Measurements from ENCODE around the gene DPY19L3.

DPY19L3 gene, protein sequence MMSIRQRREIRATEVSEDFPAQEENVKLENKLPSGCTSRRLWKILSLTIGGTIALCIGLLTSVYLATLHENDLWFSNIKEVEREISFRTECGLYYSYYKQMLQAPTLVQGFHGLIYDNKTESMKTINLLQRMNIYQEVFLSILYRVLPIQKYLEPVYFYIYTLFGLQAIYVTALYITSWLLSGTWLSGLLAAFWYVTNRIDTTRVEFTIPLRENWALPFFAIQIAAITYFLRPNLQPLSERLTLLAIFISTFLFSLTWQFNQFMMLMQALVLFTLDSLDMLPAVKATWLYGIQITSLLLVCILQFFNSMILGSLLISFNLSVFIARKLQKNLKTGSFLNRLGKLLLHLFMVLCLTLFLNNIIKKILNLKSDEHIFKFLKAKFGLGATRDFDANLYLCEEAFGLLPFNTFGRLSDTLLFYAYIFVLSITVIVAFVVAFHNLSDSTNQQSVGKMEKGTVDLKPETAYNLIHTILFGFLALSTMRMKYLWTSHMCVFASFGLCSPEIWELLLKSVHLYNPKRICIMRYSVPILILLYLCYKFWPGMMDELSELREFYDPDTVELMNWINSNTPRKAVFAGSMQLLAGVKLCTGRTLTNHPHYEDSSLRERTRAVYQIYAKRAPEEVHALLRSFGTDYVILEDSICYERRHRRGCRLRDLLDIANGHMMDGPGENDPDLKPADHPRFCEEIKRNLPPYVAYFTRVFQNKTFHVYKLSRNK

GRCh38 chr19:32405431-32406160, at the start of gene DPY19L3:
Gene DPY19L3 (plus strand): TSS chr19:32405770. CDS start chr19:32408254, 2,484 bp downstream.
- H3K9ac ChIP-seq (ENCODE audit: low read length), result peak within 1 kb of the TSS; percentile 91
- H3K36me3 ChIP-seq (ENCODE audit: control insufficient read depth, low read depth, low read length), result peaks cover 26% of the 10 kb centered on the region
- H3K4me1 ChIP-seq (ENCODE audit: control insufficient read depth, low read depth, low read length), result peaks cover 16% of the 10 kb centered on the region
- H3K9me3 ChIP-seq (ENCODE audit: control insufficient read depth, low read depth, low read length), result no peaks in the 10 kb centered on the region
- H3K27me3 ChIP-seq (ENCODE audit: control insufficient read depth, insufficient read depth, low read length), result no peaks in the 10 kb centered on the region
- H3K27ac ChIP-seq (ENCODE audit: low read length), result peak within 1 kb of the TSS; percentile 79
- H3K4me3 ChIP-seq (ENCODE audit: low read length), result peak within 1 kb of the TSS; percentile 82

GRCh38 chr19:32357720-32358119, 47.9 kb upstream of the DPY19L3 start:
- Histone ChIP-seq H3K36me3 (ENCODE audit: control insufficient read depth, low read depth, low read length) (peaks cover 92% of the 10 kb centered on the region), H3K4me1 (ENCODE audit: control insufficient read depth, low read depth, low read length) (no peaks in the 10 kb centered on the region), H3K4me3 (ENCODE audit: low read length) (no peak overlapping the region), H3K9me3 (ENCODE audit: control insufficient read depth, low read depth, low read length) (no peaks in the 10 kb centered on the region), H3K27ac (ENCODE audit: low read length) (no peak overlapping the region), H3K27me3 (ENCODE audit: control insufficient read depth, insufficient read depth, low read length) (no peaks in the 10 kb centered on the region), H3K9ac (ENCODE audit: low read length) (no peak overlapping the region)

DNA sequence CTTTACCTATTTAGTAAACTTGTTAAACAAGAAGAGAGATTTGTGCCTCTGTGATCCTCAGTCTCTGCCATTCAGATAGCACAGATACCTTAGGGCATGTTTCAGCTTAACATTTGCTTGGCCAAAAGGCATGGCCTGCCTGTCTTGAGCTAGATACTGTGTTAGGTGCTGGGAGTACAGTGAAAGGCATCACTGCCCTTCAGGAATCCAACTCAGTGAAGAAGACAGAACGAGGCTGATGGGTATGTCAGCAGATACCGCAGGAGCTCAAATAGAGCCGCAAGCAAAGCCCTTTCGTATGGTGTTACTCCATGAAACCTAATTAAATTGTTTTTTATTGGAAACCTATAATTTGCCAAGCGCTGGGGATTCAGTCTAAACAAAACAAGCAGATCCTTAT, 47.2 kb upstream of the DPY19L3 start:
- Histone ChIP-seq H3K27ac (ENCODE audit: low read length) (no peak overlapping the region), H3K4me1 (ENCODE audit: control insufficient read depth, low read depth, low read length) (no peaks in the 10 kb centered on the region), H3K27me3 (ENCODE audit: control insufficient read depth, insufficient read depth, low read length) (no peaks in the 10 kb centered on the region), H3K9me3 (ENCODE audit: control insufficient read depth, low read depth, low read length) (no peaks in the 10 kb centered on the region), H3K4me3 (ENCODE audit: low read length) (no peak overlapping the region), H3K9ac (ENCODE audit: low read length) (no peak overlapping the region), H3K36me3 (ENCODE audit: control insufficient read depth, low read depth, low read length) (peaks cover 92% of the 10 kb centered on the region)

DNA sequence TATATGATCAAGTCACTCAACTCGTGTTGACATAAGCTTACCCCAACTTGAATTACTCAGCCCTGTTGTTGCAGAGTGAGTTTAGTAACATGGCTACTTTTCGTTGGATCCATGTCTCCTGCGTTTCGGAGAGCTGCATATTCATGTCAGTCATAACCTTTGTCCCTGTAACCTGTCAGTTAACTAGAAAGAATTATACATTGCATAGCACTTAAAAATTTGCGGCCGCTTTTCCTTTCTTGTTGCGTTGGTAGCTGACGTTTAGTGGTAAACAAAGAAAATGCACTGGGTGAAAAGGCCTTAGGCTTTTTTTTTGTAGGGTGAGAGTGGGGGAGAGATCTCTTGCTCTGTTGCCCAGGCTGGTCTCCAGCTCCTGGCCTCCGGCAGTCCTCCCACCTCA, 46.0 kb upstream of the DPY19L3 start:
- H3K9me3 ChIP-seq (ENCODE audit: control insufficient read depth, low read depth, low read length), result no peaks in the 10 kb centered on the region
- H3K4me1 ChIP-seq (ENCODE audit: control insufficient read depth, low read depth, low read length), result no peaks in the 10 kb centered on the region
- H3K9ac ChIP-seq (ENCODE audit: low read length), result no peak overlapping the region
- H3K27ac ChIP-seq (ENCODE audit: low read length), result no peak overlapping the region
- H3K36me3 ChIP-seq (ENCODE audit: control insufficient read depth, low read depth, low read length), result peaks cover 87% of the 10 kb centered on the region
- no peaks in the 10 kb centered on the region for H3K27me3 ChIP-seq (ENCODE audit: control insufficient read depth, insufficient read depth, low read length)
- no peak overlapping the region for H3K4me3 ChIP-seq (ENCODE audit: low read length)

DNA sequence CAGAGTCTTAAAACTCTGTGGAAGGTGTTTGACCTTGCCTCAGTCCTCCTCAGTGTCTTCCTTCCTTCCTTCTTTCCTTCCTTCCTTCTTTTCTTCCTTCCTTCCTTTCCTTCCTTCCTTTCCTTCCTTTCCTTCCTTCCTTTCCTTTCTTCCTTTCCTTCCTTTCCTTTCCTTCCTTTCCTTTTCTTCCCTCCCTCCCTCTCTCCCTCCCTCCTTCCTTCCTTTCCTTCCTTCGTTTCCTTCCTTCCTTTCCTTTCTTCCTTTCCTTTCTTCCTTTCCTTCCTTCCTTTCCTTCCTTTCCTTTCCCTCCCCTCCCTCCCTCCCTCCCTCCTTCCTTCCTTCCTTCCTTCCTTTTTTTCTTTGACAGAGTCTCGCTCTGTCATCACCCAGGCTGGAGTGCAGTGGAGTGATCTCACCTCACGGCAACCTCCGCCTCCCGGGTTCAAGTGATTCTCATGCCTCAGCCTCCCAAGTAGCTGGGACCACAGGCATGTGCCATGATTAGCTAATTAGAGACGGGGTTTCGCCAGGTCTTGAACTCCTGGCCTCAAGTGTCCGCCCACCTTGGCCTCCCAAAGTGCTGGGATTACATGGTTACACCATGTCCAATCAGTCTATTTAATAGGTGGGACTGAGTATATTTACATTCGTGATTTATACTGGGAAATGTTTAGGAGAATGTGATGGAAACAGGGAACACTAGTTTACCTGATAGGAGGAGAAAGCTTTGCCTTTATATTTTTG, 43.8 kb upstream of the DPY19L3 start:
- no peaks in the 10 kb centered on the region for H3K9me3 ChIP-seq (ENCODE audit: control insufficient read depth, low read depth, low read length)
- H3K9ac ChIP-seq (ENCODE audit: low read length), result no peak overlapping the region
- H3K27me3 ChIP-seq (ENCODE audit: control insufficient read depth, insufficient read depth, low read length), result no peaks in the 10 kb centered on the region
- no peak overlapping the region for H3K27ac ChIP-seq (ENCODE audit: low read length)
- H3K4me1 ChIP-seq (ENCODE audit: control insufficient read depth, low read depth, low read length), result no peaks in the 10 kb centered on the region
- peaks cover 77% of the 10 kb centered on the region for H3K36me3 ChIP-seq (ENCODE audit: control insufficient read depth, low read depth, low read length)
- no peak overlapping the region for H3K4me3 ChIP-seq (ENCODE audit: low read length)

GRCh38 chr19:32362318-32362691, 43.3 kb upstream of the DPY19L3 start:
- Histone ChIP-seq H3K9ac (ENCODE audit: low read length) (no peak overlapping the region), H3K27me3 (ENCODE audit: control insufficient read depth, insufficient read depth, low read length) (no peaks in the 10 kb centered on the region), H3K4me1 (ENCODE audit: control insufficient read depth, low read depth, low read length) (no peaks in the 10 kb centered on the region), H3K36me3 (ENCODE audit: control insufficient read depth, low read depth, low read length) (peaks cover 72% of the 10 kb centered on the region), H3K9me3 (ENCODE audit: control insufficient read depth, low read depth, low read length) (no peaks in the 10 kb centered on the region), H3K4me3 (ENCODE audit: low read length) (no peak overlapping the region), H3K27ac (ENCODE audit: low read length) (no peak overlapping the region)

DNA sequence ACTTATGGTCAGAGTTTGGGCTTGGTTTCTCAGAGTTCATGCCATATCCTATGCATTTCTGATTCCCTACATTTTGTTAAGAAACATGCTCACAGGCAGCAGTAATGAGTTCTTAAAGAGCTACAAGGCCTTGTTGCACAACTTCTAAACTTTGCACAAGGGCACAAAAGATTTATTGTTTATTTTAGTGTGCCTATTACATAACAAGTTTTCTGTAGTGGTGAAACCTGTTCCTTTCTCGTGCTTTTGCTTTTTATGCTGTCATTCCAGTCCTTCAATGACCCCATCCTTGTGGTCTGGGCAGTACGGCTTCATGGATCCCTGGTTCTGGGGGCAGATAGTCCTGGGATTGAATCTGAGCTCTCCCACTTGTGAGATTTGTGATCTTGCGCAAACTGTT, 42.4 kb upstream of the DPY19L3 start:
- peaks cover 66% of the 10 kb centered on the region for H3K36me3 ChIP-seq (ENCODE audit: control insufficient read depth, low read depth, low read length)

GRCh38 chr19:32363632-32364031, 41.9 kb upstream of the DPY19L3 start:
- Histone ChIP-seq H3K27ac (ENCODE audit: low read length) (no peak overlapping the region), H3K9ac (ENCODE audit: low read length) (no peak overlapping the region), H3K4me3 (ENCODE audit: low read length) (no peak overlapping the region), H3K4me1 (ENCODE audit: control insufficient read depth, low read depth, low read length) (no peaks in the 10 kb centered on the region), H3K27me3 (ENCODE audit: control insufficient read depth, insufficient read depth, low read length) (no peaks in the 10 kb centered on the region), H3K9me3 (ENCODE audit: control insufficient read depth, low read depth, low read length) (no peaks in the 10 kb centered on the region), H3K36me3 (ENCODE audit: control insufficient read depth, low read depth, low read length) (peaks cover 62% of the 10 kb centered on the region)

More for the DNA sequence above, 42.4 kb upstream of the DPY19L3 start:
- Histone ChIP-seq H3K27ac (ENCODE audit: low read length) (no peak overlapping the region), H3K4me1 (ENCODE audit: control insufficient read depth, low read depth, low read length) (no peaks in the 10 kb centered on the region), H3K4me3 (ENCODE audit: low read length) (no peak overlapping the region), H3K9ac (ENCODE audit: low read length) (no peak overlapping the region), H3K27me3 (ENCODE audit: control insufficient read depth, insufficient read depth, low read length) (no peaks in the 10 kb centered on the region), H3K9me3 (ENCODE audit: control insufficient read depth, low read depth, low read length) (no peaks in the 10 kb centered on the region)

- H3K27me3 ChIP-seq (ENCODE audit: control insufficient read depth, insufficient read depth, low read length), result no peaks in the 10 kb centered on the region
- no peaks in the 10 kb centered on the region for H3K4me1 ChIP-seq (ENCODE audit: control insufficient read depth, low read depth, low read length)
- no peak overlapping the region for H3K9ac ChIP-seq (ENCODE audit: low read length)
- H3K4me3 ChIP-seq (ENCODE audit: low read length), result no peak overlapping the region
- peaks cover 58% of the 10 kb centered on the region for H3K36me3 ChIP-seq (ENCODE audit: control insufficient read depth, low read depth, low read length)
- no peaks in the 10 kb centered on the region for H3K9me3 ChIP-seq (ENCODE audit: control insufficient read depth, low read depth, low read length)
- no peak overlapping the region for H3K27ac ChIP-seq (ENCODE audit: low read length)
These were observed 41.5 kb upstream of the DPY19L3 start for GRCh38 chr19:32364040-32364439.

DNA sequence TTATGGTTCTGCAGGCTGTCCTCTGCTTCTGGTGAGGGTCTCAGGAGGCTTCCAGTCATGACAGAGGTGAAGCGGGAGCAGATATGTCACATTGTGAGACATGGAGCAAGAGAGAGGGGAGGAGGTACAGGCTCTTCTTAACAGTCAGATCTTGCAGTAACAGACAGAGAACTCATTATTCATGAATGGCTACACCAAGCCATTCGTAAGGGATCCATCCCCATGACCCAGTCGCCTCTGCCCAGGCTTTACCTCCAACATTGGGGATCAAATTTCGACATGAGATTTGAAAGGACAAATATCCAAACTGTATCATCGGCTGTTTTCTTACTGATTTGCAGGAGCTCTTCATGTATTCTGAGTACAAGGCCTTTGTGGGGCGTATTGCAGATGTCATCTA, 38.5 kb upstream of the DPY19L3 start:
- H3K9me3 ChIP-seq (ENCODE audit: control insufficient read depth, low read depth, low read length), result no peaks in the 10 kb centered on the region
- no peaks in the 10 kb centered on the region for H3K27me3 ChIP-seq (ENCODE audit: control insufficient read depth, insufficient read depth, low read length)
- peaks cover 47% of the 10 kb centered on the region for H3K36me3 ChIP-seq (ENCODE audit: control insufficient read depth, low read depth, low read length)
- no peaks in the 10 kb centered on the region for H3K4me1 ChIP-seq (ENCODE audit: control insufficient read depth, low read depth, low read length)
- no peak overlapping the region for H3K9ac ChIP-seq (ENCODE audit: low read length)
- H3K27ac ChIP-seq (ENCODE audit: low read length), result no peak overlapping the region
- H3K4me3 ChIP-seq (ENCODE audit: low read length), result no peak overlapping the region

- Histone ChIP-seq H3K27me3 (ENCODE audit: control insufficient read depth, insufficient read depth, low read length) (no peaks in the 10 kb centered on the region), H3K4me1 (ENCODE audit: control insufficient read depth, low read depth, low read length) (no peaks in the 10 kb centered on the region), H3K9me3 (ENCODE audit: control insufficient read depth, low read depth, low read length) (no peaks in the 10 kb centered on the region), H3K36me3 (ENCODE audit: control insufficient read depth, low read depth, low read length) (peaks cover 46% of the 10 kb centered on the region), H3K27ac (ENCODE audit: low read length) (no peak overlapping the region), H3K9ac (ENCODE audit: low read length) (no peak overlapping the region), H3K4me3 (ENCODE audit: low read length) (no peak overlapping the region)
These were observed 37.5 kb upstream of the DPY19L3 start for GRCh38 chr19:32367948-32368536.

Measured in iPS-18a (cell line).